T-helper 17 cell (primary cell): ENCODE results near the gene TRERF1. TPM values are rescaled to one million over a fixed set of nuclear protein-coding genes. Genes with fewer than 3 reads are reported as not detected.
A peak's percentile ranks its signal among the peaks of the same experiment; 100 is the strongest.

Experiments used
- ATAC-seq: fragments of 150-1000 bp; cut with Tn5 transposase; 2 replicates; pipeline ENCODE4 v1.10.0; 2021; ENCODE audit warnings: mild to moderate bottlenecking, moderate library complexity
- DNase-seq, 3 donors: peaks; one replicate each; pipeline versions ENCODE4 v3.0.0 to v3.0.0-alpha.2; 2020 to 2021
- H3K9me3 ChIP-seq: one replicate; pipeline ENCODE4 v1.7.0; 2013; ENCODE audit warnings: low read length, mild to moderate bottlenecking; ENCODE audit not compliant: control insufficient read depth, poor library complexity, severe bottlenecking
- H3K27ac Mint-ChIP-seq: one replicate; pipeline ENCODE4 v1.8.0; 2022; ENCODE audit warnings: mild to moderate bottlenecking, moderate library complexity, mixed read lengths
- H3K27me3 Mint-ChIP-seq: one replicate; pipeline ENCODE4 v1.8.0; 2022; ENCODE audit warnings: mixed read lengths
- H3K36me3 Mint-ChIP-seq: one replicate; pipeline ENCODE4 v1.8.0; 2022; ENCODE audit warnings: low read depth, mixed read lengths
- H3K4me1 Mint-ChIP-seq: one replicate; pipeline ENCODE4 v1.8.0; 2022; ENCODE audit warnings: mild to moderate bottlenecking, mixed read lengths
- H3K4me3 Mint-ChIP-seq: one replicate; pipeline ENCODE4 v1.8.0; 2022; ENCODE audit warnings: mild to moderate bottlenecking, moderate library complexity, mixed read lengths
- total RNA-seq, 4 donors: library from RNA in 2 of 4; stranded (reverse) in 2 of 4; gene quantifications; one replicate each; pipeline ENCODE4 v1.2.3 and lab custom pipeline; 2022 to 2026

TRERF1 gene
- total RNA-seq, 2 donors from 2014 or later, result 28.6 to 31.2 TPM

- H3K9me3 ChIP-seq, result no peaks in the 10 kb centered on the region
- H3K4me1 Mint-ChIP-seq, result peaks cover 63% of the 10 kb centered on the region
- peak overlapping the region; percentile 84 for H3K4me3 Mint-ChIP-seq
- H3K27me3 Mint-ChIP-seq, result no peaks in the 10 kb centered on the region
- peak; percentile 66 for ATAC-seq
- no peaks in the 10 kb centered on the region for H3K36me3 Mint-ChIP-seq
- peak overlapping the region; percentile 88 for H3K27ac Mint-ChIP-seq
- no peak for DNase-seq
Observed at GRCh38 chr6:42404484-42404883, 47.2 kb downstream of the TRERF1 start.

DNA sequence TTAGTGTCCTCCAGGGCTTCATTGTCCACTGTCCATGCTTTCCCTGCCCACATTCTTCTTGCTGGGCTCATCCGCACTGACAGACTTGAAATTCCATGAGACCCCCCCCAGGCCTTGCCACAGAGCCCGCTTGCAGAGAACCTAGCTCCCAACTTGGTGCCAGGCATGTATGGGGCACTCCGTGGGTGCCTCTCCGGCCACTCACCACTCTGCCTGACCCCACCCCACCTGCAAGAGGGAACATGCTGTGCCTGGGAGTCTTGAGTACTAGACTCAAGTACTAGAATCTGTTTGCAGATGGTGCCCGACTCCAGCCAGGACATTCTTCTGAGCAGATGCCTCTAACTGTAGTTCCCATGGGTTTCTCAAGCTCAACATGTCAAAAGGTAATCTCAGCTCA, 47.9 kb downstream of the TRERF1 start:
- Mint-ChIP-seq H3K27ac (peak overlapping the region; percentile 88), H3K27me3 (no peaks in the 10 kb centered on the region), H3K4me3 (peak overlapping the region; percentile 84)

DNA sequence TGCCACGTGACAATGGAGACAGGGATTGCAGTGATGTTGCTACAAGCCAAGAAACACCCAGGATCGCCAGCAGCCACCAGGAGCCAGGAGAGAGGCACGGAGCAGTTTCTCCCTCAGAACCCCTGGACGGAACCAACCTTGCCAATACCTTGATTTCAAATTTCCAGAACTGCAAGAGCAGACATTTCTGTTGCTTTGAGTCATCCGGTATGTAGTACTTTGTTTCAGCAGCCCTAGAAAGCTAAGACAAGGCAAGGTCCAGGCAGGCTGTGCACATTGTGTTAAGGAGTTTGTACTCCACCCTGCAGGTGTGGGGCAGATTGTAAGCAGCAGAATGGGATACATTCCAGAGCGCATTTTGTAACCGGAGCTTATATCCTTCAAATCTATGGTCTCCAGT, 48.3 kb downstream of the TRERF1 start:
- no peak for ATAC-seq
- DNase-seq, result no peak
- Mint-ChIP-seq H3K4me3 (no peak overlapping the region), H3K36me3 (no peaks in the 10 kb centered on the region), H3K27ac (peak overlapping the region; percentile 81), H3K4me1 (peaks cover 66% of the 10 kb centered on the region), H3K27me3 (no peaks in the 10 kb centered on the region)
- H3K9me3 ChIP-seq, result no peaks in the 10 kb centered on the region

More for the DNA sequence above, 47.9 kb downstream of the TRERF1 start:
- H3K9me3 ChIP-seq, result no peaks in the 10 kb centered on the region
- Mint-ChIP-seq H3K36me3 (no peaks in the 10 kb centered on the region), H3K4me1 (peaks cover 64% of the 10 kb centered on the region)
- no peak for ATAC-seq
- no peak for DNase-seq

- H3K9me3 ChIP-seq, result no peaks in the 10 kb centered on the region
- H3K27ac Mint-ChIP-seq, result peak overlapping the region; percentile 81
- H3K27me3 Mint-ChIP-seq, result no peaks in the 10 kb centered on the region
- ATAC-seq, result peak; percentile 67
- DNase-seq, result peak in 1 of 3 donors; percentile 14
- H3K36me3 Mint-ChIP-seq, result no peaks in the 10 kb centered on the region
- H3K4me3 Mint-ChIP-seq, result peak overlapping the region; percentile 25
- peaks cover 62% of the 10 kb centered on the region for H3K4me1 Mint-ChIP-seq
Observed at GRCh38 chr6:42402184-42402583, 49.5 kb downstream of the TRERF1 start.

GRCh38 chr6:42401613-42401951, 50.1 kb downstream of the TRERF1 start:
- no peak for DNase-seq

GRCh38 chr6:42400886-42401612, 50.7 kb downstream of the TRERF1 start:
- peaks cover 59% of the 10 kb centered on the region for H3K4me1 Mint-ChIP-seq
- H3K27ac Mint-ChIP-seq, result peak overlapping the region; percentile 81
- DNase-seq, result no peak
- no peaks in the 10 kb centered on the region for H3K9me3 ChIP-seq
- H3K27me3 Mint-ChIP-seq, result no peaks in the 10 kb centered on the region
- H3K36me3 Mint-ChIP-seq, result no peaks in the 10 kb centered on the region
- H3K4me3 Mint-ChIP-seq, result no peak overlapping the region
- ATAC-seq, result no peak

More at GRCh38 chr6:42401613-42401951, 50.1 kb downstream of the TRERF1 start:
- Mint-ChIP-seq H3K36me3 (no peaks in the 10 kb centered on the region), H3K4me1 (peaks cover 62% of the 10 kb centered on the region), H3K27me3 (no peaks in the 10 kb centered on the region), H3K4me3 (no peak overlapping the region), H3K27ac (peak overlapping the region; percentile 81)
- H3K9me3 ChIP-seq, result no peaks in the 10 kb centered on the region
- no peak for ATAC-seq

- H3K4me3 Mint-ChIP-seq, result no peak overlapping the region
- no peak for ATAC-seq
- peaks cover 61% of the 10 kb centered on the region for H3K4me1 Mint-ChIP-seq
- no peaks in the 10 kb centered on the region for H3K27me3 Mint-ChIP-seq
- no peak for DNase-seq
- no peak overlapping the region for H3K27ac Mint-ChIP-seq
- no peaks in the 10 kb centered on the region for H3K9me3 ChIP-seq
- no peaks in the 10 kb centered on the region for H3K36me3 Mint-ChIP-seq
Observed at GRCh38 chr6:42400061-42400760, 51.5 kb downstream of the TRERF1 start.

DNA sequence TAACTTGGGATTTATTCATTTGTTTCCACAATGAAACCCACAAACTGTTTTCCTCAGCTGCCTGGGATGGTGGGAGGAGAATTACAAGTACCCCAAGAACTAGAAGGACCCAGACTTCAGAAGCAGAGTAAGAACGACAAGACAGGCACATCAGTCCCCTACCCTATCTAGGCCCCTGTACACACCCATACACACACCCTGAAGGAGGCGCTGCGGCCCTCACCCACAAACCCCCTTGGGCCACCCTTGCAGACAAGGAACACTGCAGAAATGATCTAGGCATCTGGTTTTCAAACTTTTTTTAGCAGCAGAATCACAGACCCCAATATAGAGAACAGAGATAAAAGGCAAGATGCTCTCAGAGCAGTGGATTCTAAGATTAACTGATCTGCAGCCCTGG, 55.0 kb downstream of the TRERF1 start:
- H3K4me1 Mint-ChIP-seq, result peaks cover 62% of the 10 kb centered on the region
- H3K9me3 ChIP-seq, result no peaks in the 10 kb centered on the region
- DNase-seq (no peak), ATAC-seq (no peak)
- no peak overlapping the region for H3K4me3 Mint-ChIP-seq
- no peaks in the 10 kb centered on the region for H3K27me3 Mint-ChIP-seq
- H3K36me3 Mint-ChIP-seq, result no peaks in the 10 kb centered on the region
- peak overlapping the region; percentile 16 for H3K27ac Mint-ChIP-seq

DNA sequence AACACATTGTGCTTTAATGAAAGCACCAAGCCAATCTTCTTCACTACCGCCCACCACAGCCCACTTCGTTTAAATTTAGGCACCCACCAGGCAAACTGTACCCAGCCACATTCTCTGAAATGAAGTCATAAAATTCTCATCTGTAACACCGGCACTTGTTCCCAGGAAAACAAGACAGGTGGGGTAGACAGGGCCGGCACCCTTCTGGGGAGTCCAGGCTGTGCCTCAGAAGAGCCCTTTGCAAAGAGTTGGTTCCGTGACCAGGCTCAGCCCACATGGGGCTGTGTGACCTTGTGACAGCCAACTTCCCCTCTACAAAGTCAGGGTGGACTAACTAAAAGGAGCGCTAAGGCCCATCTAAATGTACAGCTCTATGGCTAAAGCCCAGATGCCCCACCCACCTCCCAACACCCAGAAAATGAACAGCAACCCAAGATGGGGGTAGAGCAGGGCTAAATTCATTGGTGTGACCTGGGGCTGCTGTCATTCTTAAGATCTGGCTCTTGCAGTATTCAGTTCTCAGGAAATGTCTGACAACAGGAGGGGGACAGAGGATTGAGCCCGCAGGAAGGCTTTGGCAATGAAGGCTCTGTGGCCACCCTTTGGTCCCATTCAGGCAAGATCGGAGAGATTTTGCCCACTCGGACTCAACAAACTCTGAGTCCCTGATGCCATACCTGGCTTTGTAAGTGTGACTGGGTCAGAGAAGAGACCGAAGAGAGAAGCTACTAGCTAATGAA, 56.7 kb downstream of the TRERF1 start:
- no peak for DNase-seq
- no peaks in the 10 kb centered on the region for H3K9me3 ChIP-seq
- Mint-ChIP-seq H3K4me3 (no peak overlapping the region), H3K4me1 (peaks cover 65% of the 10 kb centered on the region), H3K27me3 (no peaks in the 10 kb centered on the region), H3K36me3 (no peaks in the 10 kb centered on the region), H3K27ac (peak overlapping the region; percentile 87)
- ATAC-seq, result no peak

GRCh38 chr6:42394151-42394550, 57.6 kb downstream of the TRERF1 start:
- H3K9me3 ChIP-seq, result no peaks in the 10 kb centered on the region
- Mint-ChIP-seq H3K4me3 (no peak overlapping the region), H3K36me3 (no peaks in the 10 kb centered on the region), H3K27me3 (no peaks in the 10 kb centered on the region), H3K4me1 (peaks cover 68% of the 10 kb centered on the region), H3K27ac (peak overlapping the region; percentile 87)
- ATAC-seq (no peak), DNase-seq (no peak)

GRCh38 chr6:42393339-42393738, 58.4 kb downstream of the TRERF1 start:
- ATAC-seq (no peak), DNase-seq (no peak)
- H3K4me1 Mint-ChIP-seq, result peaks cover 72% of the 10 kb centered on the region
- H3K27ac Mint-ChIP-seq, result no peak overlapping the region
- no peak overlapping the region for H3K4me3 Mint-ChIP-seq
- no peaks in the 10 kb centered on the region for H3K9me3 ChIP-seq
- H3K27me3 Mint-ChIP-seq, result no peaks in the 10 kb centered on the region
- H3K36me3 Mint-ChIP-seq, result no peaks in the 10 kb centered on the region

- DNase-seq (no peak), ATAC-seq (no peak)
- Mint-ChIP-seq H3K27me3 (no peaks in the 10 kb centered on the region), H3K27ac (peak overlapping the region; percentile 99), H3K4me1 (peaks cover 71% of the 10 kb centered on the region), H3K4me3 (no peak overlapping the region), H3K36me3 (no peaks in the 10 kb centered on the region)
- no peaks in the 10 kb centered on the region for H3K9me3 ChIP-seq
Observed at GRCh38 chr6:42392833-42393232, 58.9 kb downstream of the TRERF1 start.

GRCh38 chr6:42391441-42391840, 60.3 kb downstream of the TRERF1 start:
- Mint-ChIP-seq H3K4me1 (peaks cover 75% of the 10 kb centered on the region), H3K27me3 (no peaks in the 10 kb centered on the region), H3K4me3 (peak overlapping the region; percentile 53), H3K36me3 (no peaks in the 10 kb centered on the region), H3K27ac (peak overlapping the region; percentile 99)
- no peak for DNase-seq
- no peak for ATAC-seq
- no peaks in the 10 kb centered on the region for H3K9me3 ChIP-seq
